ENCODE results near the gene RAB30.

GRCh38 chr11:83072350-83073242 is 899 bp upstream of the RAB30 start:
- no peak for TF ChIP-seq POLR2A (IDR thresholded peaks at IDR 0.05)
- TF ChIP-seq EP300 (IDR thresholded peaks at IDR 0.05) = no peak
- TF ChIP-seq CTCF (IDR thresholded peaks at IDR 0.05) = no peak
